ENCODE data around the gene ARHGEF39.

- TF ChIP-seq PHF8 (IDR thresholded peaks at IDR 0.05; ENCODE audit: borderline replicate concordance, low read depth), result no peak
- TF ChIP-seq ZFP36 (IDR thresholded peaks at IDR 0.05; ENCODE audit: borderline replicate concordance, partially characterized antibody), result no peak
- no peak for TF ChIP-seq KDM1A (IDR thresholded peaks at IDR 0.05; ENCODE audit: low read depth)
- no peak for TF ChIP-seq CTCF (IDR thresholded peaks at IDR 0.05)
- no peak for TF ChIP-seq POLR2A (IDR thresholded peaks at IDR 0.05; ENCODE audit: low read length)
- no peak for TF ChIP-seq NR3C1 (IDR thresholded peaks at IDR 0.05)
Measured at GRCh38 chr9:35691334-35691650, 26.3 kb upstream of the ARHGEF39 start.

All from A549 (cell line).